CD14-positive monocyte (primary cell): ENCODE data around the gene CAPZA1. TPM values are rescaled to one million over a fixed set of nuclear protein-coding genes. Genes with fewer than 3 reads are reported as not detected.
A peak's percentile ranks its signal among the peaks of the same experiment; 100 is the strongest.

Experiments
- DNase-seq, 3 donors: peaks; one replicate each; pipeline ENCODE4 v3.0.0-alpha.2; 2011 to 2022
- H2AFZ ChIP-seq: 2 replicates; pipeline ENCODE4 v1.6.0; 2012; ENCODE audit warnings: mild to moderate bottlenecking, low read depth, low read length, inconsistent platforms; ENCODE audit not compliant: insufficient read depth, poor library complexity, severe bottlenecking
- H3K27ac ChIP-seq, 2 donors: 1 replicate in 1 of 2; 2 replicates in 1 of 2; pipeline ENCODE4 v1.5.1; 2012 to 2013; ENCODE audit warnings: low read length in 2 of 2, control low read depth in 1 of 2, inconsistent platforms in 1 of 2, low read depth in 1 of 2, mild to moderate bottlenecking in 1 of 2
- H3K27me3 ChIP-seq, 2 donors: one replicate each; pipeline versions ENCODE4 v1.6.0 to v1.6.1; 2011 to 2013; ENCODE audit warnings: low read length in 2 of 2; ENCODE audit not compliant: control insufficient read depth in 2 of 2, insufficient read depth in 2 of 2
- H3K36me3 ChIP-seq, 2 donors: replicated peaks in 1 of 2; 1 replicate in 1 of 2; 2 replicates in 1 of 2; pipeline versions ENCODE4 v1.5.1 to v1.6.1; 2012 to 2013; ENCODE audit warnings: low read length in 2 of 2, control low read depth in 1 of 2, inconsistent platforms in 1 of 2, mild to moderate bottlenecking in 1 of 2; ENCODE audit not compliant: insufficient read depth in 2 of 2, control insufficient read depth in 1 of 2
- H3K4me1 ChIP-seq, 2 donors: 1 replicate in 1 of 2; 2 replicates in 1 of 2; pipeline versions ENCODE4 v1.5.1 to v1.6.1; 2012 to 2013; ENCODE audit warnings: low read length in 2 of 2, control low read depth in 1 of 2, inconsistent platforms in 1 of 2, mild to moderate bottlenecking in 1 of 2, moderate library complexity in 1 of 2; ENCODE audit not compliant: insufficient read depth in 2 of 2, control insufficient read depth in 1 of 2
- H3K4me2 ChIP-seq: replicated peaks from 2 replicates; pipeline ENCODE3; 2012; ENCODE audit warnings: low read length, moderate library complexity, mild to moderate bottlenecking; ENCODE audit not compliant: poor library complexity, severe bottlenecking; ENCODE audit errors: extremely low read depth
- H3K4me3 ChIP-seq, 3 experiments: fragments of 200-600 bp in 1 of 3; sonication (generic) in 1 of 3; replicated peaks in 1 of 3; 1 replicate in 2 of 3; 2 replicates in 1 of 3; pipeline ENCODE4 v1.5.1; 2011 to 2013; ENCODE audit warnings: low read length in 3 of 3, mild to moderate bottlenecking in 3 of 3, control low read depth in 2 of 3, low read depth in 2 of 3, inconsistent platforms in 1 of 3, moderate library complexity in 1 of 3
- H3K79me2 ChIP-seq: 2 replicates; pipeline ENCODE4 v1.6.0; 2012; ENCODE audit warnings: mild to moderate bottlenecking, control low read depth, inconsistent platforms, low read length, moderate library complexity; ENCODE audit not compliant: insufficient read depth
- H3K9ac ChIP-seq: 2 replicates; pipeline ENCODE4 v1.6.0; 2017; ENCODE audit warnings: low read length, mild to moderate bottlenecking; ENCODE audit not compliant: insufficient read depth, poor library complexity, severe bottlenecking
- H3K9me3 ChIP-seq, 2 donors: replicated peaks in 1 of 2; 1 replicate in 1 of 2; 2 replicates in 1 of 2; pipeline versions ENCODE4 v1.5.1 to v1.6.1; 2012 to 2013; ENCODE audit warnings: low read length in 2 of 2, control low read depth in 1 of 2; ENCODE audit not compliant: control insufficient read depth in 1 of 2, insufficient read depth in 1 of 2
- H4K20me1 ChIP-seq: 2 replicates; pipeline ENCODE4 v1.6.0; 2012; ENCODE audit warnings: mild to moderate bottlenecking, low read length, control low read depth, moderate library complexity; ENCODE audit not compliant: insufficient read depth
- H3K27ac Mint-ChIP-seq, 7 donors: one replicate each; pipeline ENCODE4 v1.8.0; 2020; ENCODE audit warnings: mild to moderate bottlenecking in 7 of 7, mixed read lengths in 7 of 7, moderate library complexity in 6 of 7, inconsistent platforms in 2 of 7
- H3K27me3 Mint-ChIP-seq, 3 donors: one replicate each; pipeline ENCODE4 v1.8.0; 2021 to 2022; ENCODE audit warnings: low read depth in 3 of 3, mild to moderate bottlenecking in 3 of 3, mixed read lengths in 3 of 3, moderate library complexity in 3 of 3, inconsistent platforms in 1 of 3
- H3K36me3 Mint-ChIP-seq, 2 donors: one replicate each; pipeline ENCODE4 v1.8.0; 2020; ENCODE audit warnings: mixed read lengths in 2 of 2, inconsistent platforms in 1 of 2, mild to moderate bottlenecking in 1 of 2
- H3K4me1 Mint-ChIP-seq: one replicate; pipeline ENCODE4 v1.8.0; 2020; ENCODE audit warnings: mild to moderate bottlenecking, mixed read lengths
- H3K4me3 Mint-ChIP-seq, 2 donors: one replicate each; pipeline ENCODE4 v1.8.0; 2020; ENCODE audit warnings: mild to moderate bottlenecking in 2 of 2, mixed read lengths in 2 of 2, moderate library complexity in 1 of 2
- H3K9me3 Mint-ChIP-seq, 7 donors: one replicate each; pipeline ENCODE4 v1.8.0; 2020 to 2022; ENCODE audit warnings: mixed read lengths in 7 of 7, mild to moderate bottlenecking in 6 of 7, moderate library complexity in 6 of 7, inconsistent platforms in 2 of 7
- WGBS: methylation state at CpG from one replicate; pipeline ENCODE4 v1.1.5; 2013; ENCODE audit warnings: missing lambda C conversion rate; ENCODE audit not compliant: insufficient coverage; 5-methylcytosine and 5-hydroxymethylcytosine counted together
- intact Hi-C, 2 donors: fragments of 100-400 bp; cut with micrococcal nuclease; formaldehyde crosslinking; loops; one replicate each; pipeline versions ENCODE4 v1.15.0 to v1.15.1; 2023
- polyA plus RNA-seq, 3 donors: library from polyadenylated mRNA; depleted of rRNA in 1 of 3; unstranded in 2 of 3; stranded (reverse) in 1 of 3; fragments of 300-500 nt in 2 of 3; fragments of >200 nt in 1 of 3; fragmentation: Illumina TruSeq in 2 of 3; gene quantifications; 1 replicate in 2 of 3; 2 replicates in 1 of 3; pipeline ENCODE4 v1.2.3, GENCODE V29; 2012 to 2021
- TF ChIP-seq, protein P1 (sequence below): fragments of 200-600 bp; IDR thresholded peaks from one replicate; pipeline ENCODE4 v1.8.0; 2022; ENCODE audit warnings: antibody characterized with exemption, mild to moderate bottlenecking

Gene CAPZA1
- polyA plus RNA-seq, 3 donors = 93.4 to 357 (median 339) TPM

DNA sequence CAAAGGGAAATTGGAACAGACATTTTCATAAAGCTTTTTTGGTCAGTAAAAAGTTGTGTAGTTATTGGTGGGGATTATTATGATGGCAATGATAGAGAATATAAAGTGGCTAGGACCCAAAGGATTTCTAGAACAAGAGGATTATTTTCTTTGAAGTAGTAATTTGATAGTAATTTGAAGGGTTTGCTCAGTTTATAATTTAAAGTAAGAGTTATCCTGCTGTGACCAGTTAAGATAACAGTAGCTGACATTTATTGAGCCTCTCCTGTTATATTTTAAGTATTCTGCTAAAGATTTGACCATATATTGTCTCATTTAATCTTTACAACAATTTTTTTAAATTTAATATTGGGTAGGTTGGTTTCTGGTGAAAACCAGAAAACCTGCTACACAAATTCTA is 14.7 kb downstream of the CAPZA1 start:
- H3K27ac ChIP-seq = peak overlapping the region in 1 of 2 donors; percentile 76

DNA sequence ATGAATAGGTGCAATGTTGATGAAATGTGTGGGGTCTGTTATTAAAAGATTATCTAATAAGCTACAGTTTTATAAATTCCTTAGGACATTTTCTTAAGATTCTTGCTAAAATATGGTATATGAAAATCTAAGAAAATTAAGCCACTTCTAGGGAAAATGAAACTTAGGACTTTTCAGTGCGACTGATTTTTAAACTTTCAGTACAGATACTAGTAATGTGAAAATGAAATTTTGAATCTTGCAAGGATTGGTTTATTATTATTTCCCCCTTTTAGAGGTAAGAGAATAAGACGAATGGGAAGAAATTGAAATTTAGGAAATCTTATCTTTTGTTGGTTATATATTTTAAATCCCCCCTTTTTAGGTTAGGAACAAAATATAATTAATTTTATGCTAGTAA is 16.4 kb downstream of the CAPZA1 start:
- Histone ChIP-seq H4K20me1 (peaks cover 90% of the 10 kb centered on the region), H3K9ac (no peak overlapping the region), H3K9me3 (no peaks in the 10 kb centered on the region), H3K27ac (peak overlapping the region in 1 of 2 donors; percentile 76), H3K4me2 (peak overlapping the region; percentile 4), H3K27me3 (no peaks in the 10 kb centered on the region), H3K36me3 (peaks cover 4 to 18% of the 10 kb centered on the region in 2 donors), H3K4me3 (no peak overlapping the region), H2AFZ (no peak overlapping the region), H3K4me1 (peaks cover 16 to 50% of the 10 kb centered on the region in 2 donors), H3K79me2 (peaks cover 91% of the 10 kb centered on the region)
- intact Hi-C loops = no loop called here
- WGBS = no CpG with 5 or more reads among the region's 2 CpGs
- TF ChIP-seq, protein P1, sequence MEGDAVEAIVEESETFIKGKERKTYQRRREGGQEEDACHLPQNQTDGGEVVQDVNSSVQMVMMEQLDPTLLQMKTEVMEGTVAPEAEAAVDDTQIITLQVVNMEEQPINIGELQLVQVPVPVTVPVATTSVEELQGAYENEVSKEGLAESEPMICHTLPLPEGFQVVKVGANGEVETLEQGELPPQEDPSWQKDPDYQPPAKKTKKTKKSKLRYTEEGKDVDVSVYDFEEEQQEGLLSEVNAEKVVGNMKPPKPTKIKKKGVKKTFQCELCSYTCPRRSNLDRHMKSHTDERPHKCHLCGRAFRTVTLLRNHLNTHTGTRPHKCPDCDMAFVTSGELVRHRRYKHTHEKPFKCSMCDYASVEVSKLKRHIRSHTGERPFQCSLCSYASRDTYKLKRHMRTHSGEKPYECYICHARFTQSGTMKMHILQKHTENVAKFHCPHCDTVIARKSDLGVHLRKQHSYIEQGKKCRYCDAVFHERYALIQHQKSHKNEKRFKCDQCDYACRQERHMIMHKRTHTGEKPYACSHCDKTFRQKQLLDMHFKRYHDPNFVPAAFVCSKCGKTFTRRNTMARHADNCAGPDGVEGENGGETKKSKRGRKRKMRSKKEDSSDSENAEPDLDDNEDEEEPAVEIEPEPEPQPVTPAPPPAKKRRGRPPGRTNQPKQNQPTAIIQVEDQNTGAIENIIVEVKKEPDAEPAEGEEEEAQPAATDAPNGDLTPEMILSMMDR = no peak
- Mint-ChIP-seq H3K36me3 (peaks cover 13 to 21% of the 10 kb centered on the region in 2 donors), H3K4me3 (no peak overlapping the region), H3K4me1 (peaks cover 44% of the 10 kb centered on the region), H3K27ac (peak overlapping the region in 4 of 7 donors; percentile 4 to 75 (median 48)), H3K9me3 (peaks cover 0 to 3% (median 0%) of the 10 kb centered on the region in 7 donors), H3K27me3 (no peaks in the 10 kb centered on the region)
- DNase-seq = no peak

More for the DNA sequence above, 14.7 kb downstream of the CAPZA1 start:
- peaks cover 50% of the 10 kb centered on the region for H3K4me1 Mint-ChIP-seq
- H3K27me3 Mint-ChIP-seq = no peaks in the 10 kb centered on the region
- H3K9ac ChIP-seq = no peak overlapping the region
- H4K20me1 ChIP-seq = peaks cover 99% of the 10 kb centered on the region
- H3K4me1 ChIP-seq = peaks cover 16 to 56% of the 10 kb centered on the region in 2 donors
- no peak overlapping the region for H2AFZ ChIP-seq
- intact Hi-C loops = no loop called here
- peaks cover 100% of the 10 kb centered on the region for H3K79me2 ChIP-seq
- no peak overlapping the region for H3K4me2 ChIP-seq
- no peak for DNase-seq
- no peaks in the 10 kb centered on the region for H3K9me3 Mint-ChIP-seq
- peaks cover 11 to 25% of the 10 kb centered on the region in 2 donors for H3K36me3 ChIP-seq
- no peaks in the 10 kb centered on the region for H3K27me3 ChIP-seq
- no peak overlapping the region for H3K4me3 ChIP-seq
- TF ChIP-seq, protein P1 = no peak
- H3K27ac Mint-ChIP-seq = peak overlapping the region in 1 of 7 donors; percentile 22
- no peak overlapping the region for H3K4me3 Mint-ChIP-seq
- H3K36me3 Mint-ChIP-seq = peaks cover 22 to 34% of the 10 kb centered on the region in 2 donors
- H3K9me3 ChIP-seq = no peaks in the 10 kb centered on the region
